Activated T-cell treated with anti-CD3 and anti-CD28 coated beads for 4 hours (primary cell): ENCODE results near the gene FHIP1B.

Source experiments
- DNase-seq: peaks from one replicate; pipeline ENCODE4 v3.0.0-alpha.2; 2020

The FHIP1B gene

DNA sequence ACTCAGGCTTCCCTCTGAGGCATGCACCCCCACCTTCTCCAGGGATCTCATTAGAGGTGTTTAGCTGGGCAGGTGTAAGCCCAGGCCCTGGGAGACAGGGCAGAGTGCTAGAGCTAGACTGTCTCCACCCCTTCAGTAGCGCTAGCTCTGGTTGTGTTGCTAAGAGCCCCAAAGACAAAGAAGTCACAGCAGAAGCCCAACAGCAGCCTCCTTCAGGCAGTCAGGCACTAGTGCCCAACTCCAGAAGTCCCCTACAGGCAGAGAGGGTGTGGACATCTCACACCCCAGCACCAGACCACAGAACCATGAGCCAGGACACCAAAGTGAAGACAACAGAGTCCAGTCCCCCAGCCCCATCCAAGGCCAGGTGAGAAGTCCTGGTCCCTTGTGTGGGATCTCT, 4.5 kb upstream of the FHIP1B start, which contains the start of gene CNGA4:
TSS of gene CNGA4 (plus strand) at position 188 of the 400 bp plus-strand sequence. CDS start at position 306, 118 bp downstream.
- no peak for DNase-seq

DNA sequence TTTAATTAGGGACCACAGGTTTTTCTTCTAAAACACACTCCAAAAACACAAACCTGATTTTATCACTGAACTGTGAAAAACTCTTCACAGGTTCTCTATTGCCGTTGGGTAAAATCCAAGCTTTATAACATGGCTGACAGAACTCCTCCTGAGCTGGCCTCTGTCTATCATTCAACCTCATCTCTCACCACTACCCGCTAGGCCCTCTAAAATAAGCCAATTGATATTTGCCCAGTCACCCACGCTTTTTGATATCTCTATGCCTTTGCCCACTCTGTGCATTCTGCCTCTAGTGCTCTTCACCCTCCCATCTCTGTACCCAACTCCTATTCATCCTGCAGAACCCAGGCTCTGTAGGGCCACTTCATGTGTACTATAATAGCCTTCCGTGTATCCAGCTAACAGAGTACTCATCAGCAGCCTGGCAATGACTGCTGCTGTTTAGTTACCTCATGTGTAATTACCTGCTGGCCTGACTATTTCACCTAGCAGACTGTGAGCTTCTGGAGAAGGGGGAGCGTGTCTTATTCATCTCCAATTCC, 3.4 kb upstream of the FHIP1B start:
- DNase-seq: no peak

DNA sequence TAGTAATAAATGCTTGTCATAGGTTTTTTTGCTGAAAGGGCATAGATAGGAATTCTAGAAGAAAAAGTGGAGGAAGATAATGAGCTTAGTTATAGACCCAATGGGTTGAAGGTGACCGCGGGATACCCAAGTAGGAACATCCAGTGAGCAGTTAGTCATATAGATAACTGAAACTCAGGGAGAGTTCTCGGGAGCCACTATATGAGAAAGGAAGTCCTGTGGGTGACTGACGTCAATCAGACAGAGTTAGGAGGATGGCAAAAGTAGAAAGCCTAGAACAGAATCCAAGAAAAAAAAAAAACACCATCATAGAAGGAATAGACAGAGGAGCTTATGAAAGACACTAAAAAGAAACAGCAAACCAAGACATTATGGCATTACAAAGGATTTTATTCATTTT, 2.8 kb upstream of the FHIP1B start:
- no peak for DNase-seq

DNA sequence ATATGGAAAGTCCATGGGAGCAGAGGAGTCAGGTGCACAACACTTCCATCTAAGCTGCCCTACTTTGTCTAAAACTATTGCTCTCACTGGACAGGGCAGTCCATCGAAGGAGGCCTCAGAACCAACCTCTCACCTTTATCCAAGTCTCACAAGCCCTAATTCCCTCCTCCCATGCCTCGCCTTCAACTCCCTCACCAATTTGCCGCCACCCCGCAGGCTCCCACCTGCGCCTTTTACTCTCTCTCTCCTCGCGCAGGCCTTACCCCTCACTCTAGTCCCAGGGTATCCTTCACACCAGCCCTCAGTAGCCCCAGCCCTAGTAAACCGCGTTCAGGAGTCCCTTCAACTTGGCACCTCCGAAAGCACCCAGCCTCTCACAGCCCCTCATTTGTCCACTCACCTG, 451 bp downstream of the FHIP1B start:
- no peak for DNase-seq

DNA sequence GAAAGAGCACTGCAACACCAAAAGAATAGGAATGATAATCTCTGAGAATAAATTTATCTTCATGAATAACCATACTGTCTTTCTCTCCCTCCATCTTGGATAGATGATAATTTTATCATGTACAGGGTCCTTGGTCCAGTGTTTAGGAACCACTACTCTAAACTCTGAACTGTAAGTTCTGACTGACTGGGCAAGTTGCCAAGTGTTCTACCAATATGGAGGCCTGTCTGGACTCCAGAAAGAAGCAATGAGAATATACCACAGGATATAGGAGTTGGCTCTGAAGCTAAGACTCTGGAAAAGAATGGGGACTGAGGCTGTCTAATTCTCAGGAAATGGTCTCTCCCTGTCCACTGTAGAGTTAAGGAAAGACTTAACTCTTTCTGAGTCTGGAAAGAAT, 1.5 kb downstream of the FHIP1B start:
- no peak for DNase-seq

DNA sequence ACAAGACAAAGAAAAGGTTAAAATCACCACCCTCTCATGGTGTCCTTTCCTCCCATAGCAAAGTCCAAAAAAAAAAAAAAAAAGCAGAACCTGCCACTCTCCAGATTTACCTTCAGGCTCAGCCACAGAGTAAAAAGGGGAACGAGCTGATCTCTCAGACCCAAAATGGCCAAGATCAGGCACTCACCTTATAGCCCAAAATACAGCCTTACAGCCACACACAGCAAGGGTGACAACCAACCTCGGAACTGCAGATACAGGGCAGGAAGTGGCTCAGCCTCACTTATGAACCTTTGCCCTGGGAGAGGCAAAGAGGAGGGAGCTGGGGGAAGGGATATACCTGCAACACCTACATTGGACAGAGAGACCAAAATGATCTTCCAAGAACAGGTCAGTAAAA, 4.5 kb downstream of the FHIP1B start:
- DNase-seq: no peak

DNA sequence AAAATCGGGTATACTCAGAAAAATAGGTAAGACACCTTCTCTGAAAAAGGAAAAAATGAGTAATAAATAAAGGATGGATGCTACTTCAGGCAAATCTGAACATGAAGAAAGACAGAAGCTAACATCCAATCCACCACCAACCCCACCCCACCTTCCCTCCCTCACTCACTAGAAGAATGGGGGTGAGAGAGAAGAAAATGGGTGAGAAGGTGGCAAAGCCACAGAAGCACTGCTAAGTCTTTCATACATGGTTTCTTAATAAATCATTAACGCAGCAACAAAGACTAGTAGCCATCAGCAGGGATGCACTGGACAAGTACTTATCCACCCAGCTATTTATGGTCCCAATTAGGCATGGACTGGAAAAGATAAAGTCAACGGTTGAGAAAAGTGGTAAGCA, 5.9 kb downstream of the FHIP1B start:
- DNase-seq: no peak

DNA sequence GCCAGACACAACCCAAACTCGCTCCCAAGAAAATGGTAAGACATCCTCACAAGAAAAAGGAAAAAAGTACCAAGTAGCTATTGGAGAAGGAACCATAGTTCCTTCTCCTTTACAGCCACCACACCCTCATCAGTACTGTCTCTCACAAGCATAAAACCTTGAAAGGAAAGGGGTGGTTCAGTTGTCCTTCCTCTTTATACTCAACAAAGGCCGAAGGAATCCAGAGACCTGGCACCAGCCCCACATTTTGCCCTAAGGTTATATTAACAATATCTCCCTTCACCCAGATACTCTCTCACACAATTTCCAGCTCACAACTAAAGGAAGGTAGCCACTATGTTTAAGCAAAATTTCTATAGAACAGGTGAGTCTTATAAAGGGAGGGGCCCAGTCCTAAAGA, 8.5 kb downstream of the FHIP1B start:
- no peak for DNase-seq

DNA sequence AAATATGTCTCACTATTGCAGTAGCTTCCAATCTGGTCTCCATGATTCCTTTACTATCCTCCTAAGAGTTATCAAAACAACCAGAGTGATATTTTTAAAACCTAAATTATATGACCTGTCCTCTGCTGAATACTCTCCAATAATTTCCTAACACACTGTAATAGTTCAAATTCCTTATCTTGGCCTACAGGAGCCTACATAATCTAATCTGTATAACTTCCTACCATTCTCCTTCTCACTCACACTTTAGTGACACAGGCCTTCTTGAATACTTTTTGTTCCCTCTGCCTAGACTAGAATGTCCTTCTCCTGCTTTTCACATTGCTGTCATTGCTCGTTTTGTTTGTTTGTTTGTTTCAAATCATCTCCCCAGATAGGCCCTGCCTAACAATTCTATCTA, 9.4 kb downstream of the FHIP1B start:
- no peak for DNase-seq

DNA sequence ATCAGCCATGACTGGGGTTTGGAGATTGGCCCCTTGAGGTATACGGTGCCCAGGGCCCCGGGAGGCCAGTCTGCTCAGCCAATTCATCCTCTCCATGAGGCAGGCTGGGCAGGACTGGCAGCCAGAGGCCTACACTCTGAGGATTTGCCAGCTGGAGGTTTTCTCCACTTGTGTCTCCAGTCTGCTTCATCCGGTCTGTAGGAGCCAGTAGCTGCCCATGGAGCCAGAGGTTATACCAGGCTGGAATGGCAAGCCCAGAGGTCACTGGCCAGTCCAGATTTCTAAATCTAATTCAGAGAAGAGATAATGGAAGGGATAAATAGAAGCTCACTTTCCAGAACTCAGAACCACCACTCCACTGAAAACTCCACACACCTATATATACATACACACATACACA, 10.0 kb downstream of the FHIP1B start:
- DNase-seq: no peak

DNA sequence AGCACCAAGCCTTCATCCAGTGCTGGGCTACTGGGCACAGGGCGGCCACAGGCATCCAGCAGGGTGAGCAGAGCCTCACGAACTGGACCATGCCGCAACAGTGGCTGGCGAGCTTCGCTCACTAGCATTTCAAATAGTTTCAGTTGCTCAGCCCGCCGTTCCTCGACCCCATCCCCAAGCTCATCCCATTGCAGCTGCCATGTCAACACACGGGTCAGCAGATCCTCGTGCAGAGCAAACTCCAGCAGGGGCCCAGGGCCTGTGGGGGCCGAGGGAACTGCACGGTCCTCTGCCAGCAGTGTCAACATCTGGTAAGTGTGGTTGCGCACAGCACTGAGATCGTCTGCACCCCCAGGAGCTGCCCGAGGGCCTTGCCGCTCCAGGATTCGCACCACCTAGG, 10.6 kb downstream of the FHIP1B start:
- DNase-seq: no peak

DNA sequence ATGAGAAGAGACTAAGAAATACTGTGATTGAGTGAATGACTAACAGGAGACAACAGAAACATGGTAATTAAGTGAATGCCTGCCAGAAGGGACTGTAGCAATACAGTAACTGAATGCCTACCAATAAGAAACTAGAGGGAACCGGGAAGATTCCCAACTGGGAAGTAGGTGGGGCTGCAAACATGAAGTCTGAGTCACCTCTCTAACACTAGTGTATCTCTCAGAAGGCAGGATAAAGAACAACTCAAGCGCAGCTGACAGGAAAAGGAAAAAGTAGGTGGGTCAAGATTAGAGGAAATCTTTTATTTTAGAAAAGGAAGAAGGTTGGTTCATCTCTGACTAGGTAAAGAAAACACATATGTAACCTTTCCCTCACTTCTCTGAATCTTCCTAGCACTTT, 15.1 kb downstream of the FHIP1B start:
- no peak for DNase-seq

DNA sequence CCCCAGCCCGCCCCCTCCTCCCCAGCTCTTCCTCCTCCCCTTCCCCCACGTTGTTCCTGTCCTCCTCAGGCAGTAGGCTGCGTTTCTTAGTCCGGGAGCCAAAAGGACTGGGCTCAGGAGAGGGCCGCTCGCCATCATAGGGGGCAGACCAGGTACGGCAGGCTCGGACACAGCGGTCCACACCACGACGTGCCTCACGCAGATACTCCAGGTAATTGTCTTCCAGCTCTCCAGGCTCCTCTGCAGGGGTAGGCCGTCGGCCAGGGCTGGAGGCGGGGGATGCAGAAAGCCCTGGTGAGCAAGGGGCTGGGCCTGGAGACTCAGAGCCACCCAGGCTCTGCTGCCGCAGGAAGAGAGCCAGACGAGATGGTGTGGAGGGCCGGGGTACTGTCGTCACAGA, 16.7 kb downstream of the FHIP1B start:
- no peak for DNase-seq

DNA sequence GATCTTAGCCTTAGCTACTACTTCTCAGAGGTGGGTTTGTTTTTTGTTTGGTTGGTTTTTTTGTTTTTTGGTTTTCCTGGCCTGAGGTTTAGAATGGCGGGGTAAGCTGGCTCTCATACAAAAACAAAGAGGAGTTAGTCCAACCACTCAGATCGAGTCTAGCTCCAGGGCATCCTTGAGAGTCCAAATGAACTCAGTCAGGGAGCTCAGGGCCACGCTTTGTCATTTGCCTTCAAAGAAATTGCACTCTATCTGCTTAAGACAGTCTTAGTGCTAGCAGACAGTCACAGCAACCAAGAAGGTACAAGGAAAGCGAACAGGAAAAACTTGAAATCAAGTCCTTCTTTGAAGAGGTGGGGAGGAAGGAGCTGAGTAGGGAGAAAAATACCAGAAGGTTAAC, 17.9 kb downstream of the FHIP1B start:
- DNase-seq: no peak

DNA sequence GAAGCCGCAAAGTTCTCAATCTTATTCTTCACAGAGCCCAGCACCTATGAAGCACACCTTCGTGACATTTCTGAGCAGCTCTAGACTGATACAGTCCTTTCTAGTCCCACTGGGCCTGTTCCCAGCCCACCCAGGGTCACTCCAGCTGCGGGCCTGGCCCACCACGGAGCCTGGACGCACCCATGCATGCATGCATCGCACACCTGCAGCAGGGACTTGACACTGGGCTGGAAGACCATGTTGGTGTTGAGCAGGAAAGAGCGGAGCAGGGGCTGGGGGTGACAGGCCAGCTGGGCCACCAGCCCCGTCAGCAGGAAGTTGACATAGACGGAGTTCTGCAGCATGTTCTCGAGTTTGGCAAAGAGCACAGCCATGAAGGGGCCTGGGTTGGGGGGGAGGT, 19.9 kb downstream of the FHIP1B start:
- DNase-seq: no peak

DNA sequence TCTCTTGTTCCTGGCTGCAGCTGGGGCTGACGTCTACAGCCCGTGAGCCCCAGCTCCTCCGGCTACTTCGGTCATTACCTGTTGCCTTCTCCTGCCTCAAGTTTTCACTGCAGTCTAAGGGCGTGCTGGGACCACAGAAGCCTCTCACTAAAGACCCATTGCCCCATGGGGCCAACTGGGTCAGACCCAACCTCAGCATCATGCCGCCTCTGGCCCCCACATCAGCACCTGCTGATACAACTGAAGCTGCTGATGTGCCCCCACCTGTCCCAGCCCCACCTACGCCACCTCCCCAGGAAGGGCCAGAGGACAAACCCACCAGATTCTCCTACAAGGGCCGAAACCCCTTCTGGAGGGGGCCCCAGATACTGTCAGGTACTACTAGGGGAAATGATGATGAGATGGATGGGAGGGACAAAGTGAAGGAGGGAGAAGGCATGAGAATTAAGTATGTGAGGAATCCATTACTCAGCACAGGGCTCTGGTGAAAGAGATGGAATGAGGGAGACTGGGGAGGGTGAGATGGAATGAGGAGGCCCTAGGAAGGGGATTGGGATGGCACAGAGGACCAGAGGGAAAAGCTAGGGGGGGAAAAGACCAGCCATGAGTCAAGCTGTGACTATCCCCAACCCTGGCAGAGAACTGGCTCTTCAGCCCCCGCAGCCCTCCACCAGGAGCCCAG, 24.0 kb downstream of the FHIP1B start:
- no peak for DNase-seq

DNA sequence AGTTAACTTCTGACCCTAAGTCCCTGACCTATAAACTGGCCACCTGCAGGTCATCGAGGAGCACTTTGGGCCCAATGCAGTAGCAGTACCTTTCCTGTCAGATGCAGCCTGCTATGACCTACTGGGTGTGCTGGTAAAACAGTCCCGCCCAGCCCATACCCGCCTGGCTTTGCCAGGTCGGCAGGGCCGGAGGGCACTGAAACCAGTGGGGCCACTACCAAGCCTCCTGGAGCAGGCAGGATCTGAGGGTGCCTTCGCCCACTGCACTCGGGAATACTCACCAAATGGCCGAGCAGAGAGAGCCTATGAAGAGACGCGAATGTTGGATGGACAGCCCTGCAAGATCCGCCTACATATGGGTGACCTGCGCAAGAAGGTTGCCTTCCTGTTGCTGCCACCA, 24.6 kb downstream of the FHIP1B start:
- no peak for DNase-seq

DNA sequence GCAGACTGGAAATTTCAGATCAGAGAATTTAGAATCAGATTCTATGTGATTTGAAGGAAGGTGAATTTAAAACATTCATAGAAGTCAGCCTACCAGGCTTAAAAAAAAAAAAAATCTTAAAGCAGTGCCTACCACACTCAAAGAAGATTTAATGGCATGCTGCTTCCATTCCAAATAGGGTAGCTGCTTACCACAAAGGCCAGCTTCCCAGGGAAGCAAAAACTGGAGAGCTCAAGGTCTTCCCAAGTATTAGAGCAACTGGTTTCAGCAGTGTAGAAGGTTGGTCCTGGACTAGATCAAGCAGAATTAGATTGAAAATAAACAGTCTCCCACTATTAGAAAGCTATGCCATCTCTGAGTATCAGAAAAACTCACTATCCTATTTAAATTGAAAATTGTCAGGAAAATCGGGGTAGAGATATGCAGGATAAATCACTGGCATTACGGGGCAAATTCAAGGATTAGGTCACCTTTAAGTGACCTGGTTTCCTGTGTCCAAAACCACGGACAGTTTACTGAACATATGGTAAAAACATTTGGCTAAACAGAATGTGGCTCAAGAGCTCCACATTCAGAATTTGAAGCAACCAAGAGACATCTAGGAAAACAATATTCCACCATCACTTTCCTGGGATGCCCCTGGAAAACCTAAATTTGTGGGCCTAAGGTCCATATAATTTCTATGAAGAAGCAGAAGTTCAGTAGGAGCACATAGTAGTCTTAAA, 27.8 kb downstream of the FHIP1B start:
- no peak for DNase-seq

DNA sequence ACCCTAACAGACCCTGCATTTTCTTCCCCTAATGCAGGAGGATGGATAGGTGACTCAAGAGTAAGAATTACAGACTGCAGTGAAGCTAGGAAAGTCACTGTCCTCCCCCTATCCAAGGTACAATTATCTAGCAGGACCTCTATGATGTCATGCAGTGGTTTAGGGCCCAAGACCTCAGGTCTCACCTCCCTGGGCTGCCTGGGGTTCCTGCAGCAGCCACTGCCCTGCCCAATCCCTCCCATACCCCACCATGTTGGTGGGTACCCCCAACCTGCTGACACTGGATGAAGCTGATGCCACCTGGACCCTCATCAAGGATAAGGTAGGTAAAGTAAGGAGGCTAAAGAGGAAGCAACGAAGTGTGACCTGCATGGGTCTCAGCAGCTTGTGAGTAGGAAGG, 29.1 kb downstream of the FHIP1B start, which contains the start of gene C11orf42:
TSS of gene C11orf42 (plus strand) at position 192 of the 400 bp plus-strand sequence. CDS start at position 251, 59 bp downstream.
- DNase-seq: no peak

DNA sequence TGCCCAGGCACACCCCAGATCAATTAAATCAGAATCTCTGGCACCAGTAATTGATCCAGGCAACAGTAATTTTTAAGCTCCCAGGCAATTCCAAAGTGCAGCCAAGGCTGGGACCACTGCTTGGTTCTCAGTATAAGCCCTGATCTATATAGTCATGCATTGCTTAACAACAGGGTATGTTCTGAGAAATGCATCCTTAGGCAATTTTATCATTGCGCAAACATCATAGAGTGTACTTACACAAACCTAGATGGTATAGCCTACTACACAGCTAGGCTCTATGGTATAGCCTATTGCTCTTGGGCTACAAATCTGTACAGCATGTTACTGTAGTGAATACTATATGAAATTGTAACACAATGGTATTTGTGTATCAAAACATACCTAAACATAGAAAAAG, 29.7 kb downstream of the FHIP1B start:
- no peak for DNase-seq

DNA sequence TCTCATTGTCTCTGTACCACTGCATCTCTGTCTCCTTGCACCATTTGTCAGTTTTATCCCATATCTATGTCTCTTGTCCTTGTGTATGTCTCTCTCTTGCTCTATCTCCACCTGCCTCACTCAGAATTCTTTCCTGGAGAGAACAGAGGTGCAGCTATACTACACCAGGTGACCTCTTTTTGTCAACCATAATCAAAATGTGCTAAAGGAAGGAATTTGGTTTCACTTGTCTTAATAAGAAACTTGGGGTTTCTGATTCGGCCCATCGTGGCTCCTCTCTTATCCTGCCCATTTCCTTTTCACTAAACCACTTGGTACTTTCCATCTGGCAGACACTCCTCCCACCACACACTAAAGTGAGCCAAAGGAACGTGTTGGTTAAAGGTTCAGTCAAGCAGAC, 31.1 kb downstream of the FHIP1B start:
- no peak for DNase-seq

DNA sequence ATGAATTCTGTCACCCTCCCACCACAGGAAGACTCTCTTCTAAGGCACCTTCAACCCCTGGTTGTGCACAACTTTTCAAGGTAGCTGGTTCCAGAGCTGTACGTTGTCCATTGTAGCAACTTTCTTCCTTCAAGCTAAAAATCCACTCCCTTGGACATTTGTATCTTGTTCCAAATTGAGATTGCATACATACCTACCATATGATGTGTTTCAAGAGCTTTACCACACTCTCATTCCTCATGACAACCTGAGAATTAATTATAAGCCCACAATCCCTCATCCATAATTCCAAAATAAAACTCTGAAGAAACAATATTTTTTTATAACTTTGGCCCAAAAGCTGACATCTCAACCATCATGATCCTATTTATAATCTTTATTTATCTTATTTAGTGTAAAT, 32.4 kb downstream of the FHIP1B start:
- DNase-seq: no peak

DNA sequence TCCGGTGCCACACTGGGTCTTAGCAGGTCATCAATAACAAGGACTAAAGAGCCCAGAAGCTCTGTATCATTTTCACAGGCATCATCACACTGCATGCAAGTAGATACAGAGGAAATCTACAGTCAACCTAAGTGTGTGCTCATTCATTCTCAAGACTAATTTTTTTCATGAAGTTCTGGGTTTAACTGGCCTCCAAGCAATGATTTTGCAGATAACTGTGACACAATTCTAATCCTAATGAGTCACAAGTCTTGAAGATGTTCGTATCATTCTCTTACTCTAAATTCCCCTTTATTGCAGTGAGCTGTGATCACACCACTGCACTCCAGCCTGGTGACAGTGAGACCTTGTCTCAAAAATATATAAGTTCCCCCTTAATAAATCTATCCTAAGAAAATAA, 33.0 kb downstream of the FHIP1B start:
- DNase-seq: no peak

DNA sequence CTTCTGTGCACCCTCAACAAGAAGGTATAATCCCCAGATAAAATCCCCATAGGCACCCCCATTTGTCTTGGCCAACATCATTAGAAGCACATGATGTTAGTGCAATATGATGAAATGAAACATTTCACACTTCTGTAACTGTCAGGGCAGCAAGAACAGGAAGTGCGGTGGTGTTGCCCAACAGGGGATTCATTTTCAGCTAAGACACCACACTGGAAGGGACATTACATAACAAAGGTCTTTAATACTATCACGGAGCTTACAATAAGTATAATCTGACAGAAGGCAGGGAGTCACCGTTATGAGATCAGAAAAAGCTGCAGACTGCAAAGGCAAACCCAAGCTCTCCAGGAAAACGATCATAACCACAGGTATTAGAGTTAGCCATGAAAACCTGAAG, 33.5 kb downstream of the FHIP1B start:
- no peak for DNase-seq
